Stimulated activated CD4-positive, alpha-beta T cell treated with anti-CD3 and anti-CD28 coated beads, Interleukin-4, amount 100 ng/mL, for 24 hours (primary cell): ENCODE data around the gene SPATA45.
A peak's percentile ranks its signal among the peaks of the same experiment; 100 is the strongest.
"Not testable (repeated sequence)": the region's sequence is repeated elsewhere in the genome, so short reads cannot be mapped to it uniquely, and the experiment has no call there.

ENCODE experiments used
- DNase-seq: peaks from one replicate; pipeline ENCODE4 v3.0.0-alpha.2; 2020

Gene SPATA45

DNA sequence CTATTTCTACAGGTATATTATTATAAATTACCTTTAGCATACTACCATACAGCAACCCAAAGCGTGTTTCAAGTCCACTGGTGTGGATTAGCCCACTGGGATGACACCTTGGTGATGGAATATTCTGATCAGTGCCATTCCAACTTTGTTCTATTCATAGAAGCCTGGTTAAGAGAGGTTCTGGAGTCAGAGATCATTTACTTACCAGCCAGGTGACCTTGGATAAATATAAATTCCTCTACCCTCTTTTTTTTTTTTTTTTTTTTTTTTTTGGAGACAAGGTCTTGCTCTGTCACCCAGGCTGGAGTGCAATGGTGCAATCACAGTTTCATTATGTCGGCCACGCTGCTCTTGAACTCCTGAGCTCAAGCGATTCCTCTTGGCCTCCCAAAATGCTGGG lies at the start of gene SPATA45:
TSS of gene SPATA45 (minus strand) at position 101 of the 400 bp plus-strand sequence. CDS start 11,500 bp downstream, outside the sequence.
- no peak for DNase-seq

GRCh38 chr1:212892108-212892507 lies 44.7 kb upstream of the SPATA45 start:
- no peak for DNase-seq

DNA sequence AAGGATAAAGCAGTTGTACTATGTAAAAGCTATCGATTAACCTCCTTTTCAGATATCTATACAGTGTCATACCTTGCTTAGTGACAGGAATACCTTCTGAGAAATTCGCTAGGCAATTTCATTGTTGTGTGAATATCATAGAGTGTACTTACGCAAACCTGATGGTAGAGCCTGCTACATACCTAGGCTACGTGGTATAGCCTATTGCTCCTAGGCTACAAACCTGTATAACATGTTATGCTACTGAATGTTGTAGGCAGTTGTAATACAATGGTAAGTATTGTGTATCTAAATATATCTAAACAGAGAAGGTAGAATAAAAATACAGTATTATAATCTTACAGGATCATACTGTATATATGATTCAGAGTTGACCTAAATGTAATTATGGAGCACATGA lies 37.1 kb upstream of the SPATA45 start:
- DNase-seq = no peak

- no peak for DNase-seq
These were observed 32.7 kb upstream of the SPATA45 start for GRCh38 chr1:212879947-212880690.

DNA sequence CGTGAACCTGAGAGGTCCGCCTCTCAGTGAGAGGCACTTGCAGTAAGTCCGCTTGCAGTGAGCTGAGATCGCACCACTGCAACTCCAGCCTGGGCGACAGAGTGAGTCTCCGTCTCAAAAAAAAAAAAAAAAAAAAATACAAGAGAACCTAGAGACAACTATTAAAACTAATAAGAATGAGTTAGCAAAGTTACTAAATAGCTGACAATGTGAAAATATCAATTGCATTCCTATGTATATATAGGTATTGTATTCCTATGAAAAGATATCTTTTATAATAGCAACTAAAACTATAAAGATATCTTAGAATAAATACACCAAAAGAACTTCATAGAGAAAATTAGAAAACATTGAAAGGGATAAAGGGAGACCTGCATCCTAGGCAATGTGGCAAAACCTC lies 31.0 kb upstream of the SPATA45 start:
- DNase-seq = no peak

DNA sequence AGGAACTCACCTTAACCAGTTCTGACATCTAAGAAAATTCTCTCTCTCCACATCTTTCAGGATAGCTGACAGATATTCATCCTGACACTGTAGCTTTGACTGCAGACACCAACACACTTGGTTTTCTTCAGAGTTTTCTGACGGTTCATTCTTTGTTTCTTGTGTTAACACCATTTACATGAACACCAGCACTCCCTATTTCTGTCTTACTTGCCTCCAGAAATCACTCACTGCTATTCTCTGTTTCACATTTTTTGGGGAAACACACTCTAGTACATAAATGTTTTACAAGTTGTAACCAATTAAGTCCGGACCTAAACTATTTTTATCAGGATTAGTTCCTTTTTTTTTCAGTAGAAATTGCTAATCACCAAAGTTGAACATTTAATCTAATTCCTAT lies 26.1 kb upstream of the SPATA45 start:
- DNase-seq = no peak

GRCh38 chr1:212871976-212872375 lies 24.5 kb upstream of the SPATA45 start:
- no peak for DNase-seq

GRCh38 chr1:212867192-212867591 lies 19.7 kb upstream of the SPATA45 start:
- no peak for DNase-seq

- no peak for DNase-seq
These were observed 16.8 kb upstream of the SPATA45 start for GRCh38 chr1:212864201-212864600.

- DNase-seq = not testable (repeated sequence)
These were observed 15.9 kb upstream of the SPATA45 start for GRCh38 chr1:212863345-212863744.

GRCh38 chr1:212862111-212862690 lies 14.8 kb upstream of the SPATA45 start:
- no peak for DNase-seq

- no peak for DNase-seq
These were observed 13.5 kb upstream of the SPATA45 start for GRCh38 chr1:212860713-212861581.

GRCh38 chr1:212858461-212859265 lies 11.2 kb upstream of the SPATA45 start:
- peak; percentile 7 for DNase-seq

GRCh38 chr1:212857992-212858460 lies 10.6 kb upstream of the SPATA45 start, which contains the start of gene FLVCR1:
Gene FLVCR1, plus strand, starts transcription at chr1:212858275. Its CDS starts 178 bp downstream, at chr1:212858453.
- peak; percentile 96 for DNase-seq

DNA sequence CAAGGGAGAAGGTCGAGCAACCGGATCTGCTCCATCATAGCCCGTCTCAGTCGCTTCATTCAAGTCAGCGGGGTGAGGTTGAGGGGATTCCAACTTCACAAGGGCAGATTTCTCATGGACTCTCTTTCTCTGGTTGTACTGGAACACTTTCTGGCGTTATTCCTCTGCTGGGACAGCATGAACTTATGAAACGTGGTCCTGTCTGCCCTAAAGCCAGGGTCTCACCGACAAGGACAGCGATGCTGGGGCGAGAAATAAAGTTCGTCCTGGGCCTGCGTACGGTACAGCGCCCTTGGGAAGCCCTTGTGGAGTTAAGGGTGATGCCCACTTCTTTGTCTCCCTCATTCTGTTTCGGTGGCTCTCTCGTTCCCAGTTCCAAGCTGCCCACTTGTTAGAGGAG lies 9.3 kb upstream of the SPATA45 start:
- DNase-seq = no peak

DNA sequence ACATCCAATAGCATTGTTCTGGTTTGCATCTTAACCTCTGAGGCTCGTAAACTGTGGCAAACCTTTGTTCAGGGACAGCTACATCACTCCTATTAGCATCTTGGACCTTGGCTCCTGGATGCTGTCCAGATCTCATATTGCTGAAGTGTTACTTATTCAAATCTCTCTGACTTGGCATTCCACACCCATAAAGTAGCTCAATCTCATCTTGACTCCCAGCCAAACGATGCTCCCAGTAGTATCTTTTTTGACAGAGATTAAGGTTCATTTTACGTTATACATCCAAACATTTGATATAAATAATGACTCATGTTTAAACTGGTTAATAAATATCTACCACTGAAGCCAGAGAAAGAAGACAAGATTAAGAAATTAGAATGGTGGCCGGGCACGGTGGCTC lies 6.2 kb upstream of the SPATA45 start:
- DNase-seq = no peak

- no peak for DNase-seq
These were observed 4.7 kb upstream of the SPATA45 start for GRCh38 chr1:212852105-212852688.

- DNase-seq = not testable (repeated sequence)
These were observed 2.9 kb downstream of the SPATA45 start for GRCh38 chr1:212844521-212844920.

DNA sequence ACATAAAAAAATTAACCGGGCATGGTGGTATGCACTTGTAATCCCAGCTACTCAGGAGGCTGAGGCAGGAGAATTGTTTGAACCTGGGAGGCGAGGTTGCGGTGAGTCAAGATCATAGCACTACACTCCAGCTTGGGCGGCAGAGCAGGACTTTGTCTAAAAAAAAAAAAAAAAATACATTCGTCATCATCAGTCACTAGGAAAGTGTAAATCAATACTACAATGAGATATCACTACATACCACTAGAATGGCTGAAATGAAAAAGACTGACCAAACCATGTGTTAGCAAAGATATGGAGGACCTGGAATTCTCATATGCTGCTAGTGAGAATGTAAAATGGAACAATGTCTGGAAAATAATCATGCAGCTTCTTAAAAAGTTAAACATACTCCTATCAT lies 9.3 kb downstream of the SPATA45 start:
- no peak for DNase-seq

GRCh38 chr1:212833211-212834207 lies 13.9 kb downstream of the SPATA45 start:
- not testable (repeated sequence) for DNase-seq

DNA sequence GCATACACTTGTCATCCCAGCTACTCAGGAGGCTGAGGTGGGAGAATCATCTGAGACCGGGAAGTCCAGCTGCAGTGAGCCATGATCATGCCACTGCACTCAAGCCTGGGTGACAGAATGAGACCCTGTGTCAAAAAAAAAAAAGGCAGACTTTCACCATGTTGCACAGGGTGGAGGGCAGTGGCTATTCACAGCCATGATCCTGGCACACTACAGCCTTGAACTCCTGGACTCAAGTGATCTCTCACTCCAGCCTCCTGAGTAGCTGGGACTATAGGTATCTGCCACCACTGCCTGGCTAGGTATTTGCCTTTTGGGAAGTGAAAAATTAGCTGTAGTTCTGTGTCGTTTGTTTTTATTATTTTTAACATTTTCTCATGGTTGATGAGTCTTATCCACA lies 19.1 kb downstream of the SPATA45 start:
- DNase-seq = no peak
